ENCODE data around the gene THSD4.

GRCh38 chr15:71301958-71302621 is 186.8 kb downstream of the THSD4 start:
- no peak for TF ChIP-seq EZH2 (IDR thresholded peaks at IDR 0.05; ENCODE audit: low read length, missing control alignments)
- no peak for TF ChIP-seq CTCF (conservative IDR thresholded peaks at IDR 0.05 in 1 of 2, IDR thresholded peaks at IDR 0.05 in 1 of 2; ENCODE audit: low read depth in 1 of 2, low read length in 2 of 2)

Measured in fibroblast of lung (primary cell).